Breast epithelium (tissue), 4 donors: ENCODE data around the gene GATA6. TPM values are rescaled to one million over a fixed set of nuclear protein-coding genes. Genes with fewer than 3 reads are reported as not detected.

ENCODE experiments used
- DNase-seq, 2 donors: peaks; one replicate each; pipeline ENCODE4 v3.0.0-alpha.2; 2019; ENCODE audit warnings: low spot score in 2 of 2
- H3K27ac ChIP-seq, 2 donors: fragments of 200-600 bp; sonication (generic) in 1 of 2; one replicate each; pipeline ENCODE4 v1.5.1; 2016 to 2019; ENCODE audit warnings: mild to moderate bottlenecking in 1 of 2
- H3K27me3 ChIP-seq, 2 donors: fragments of 200-600 bp; sonication (generic) in 1 of 2; one replicate each; pipeline versions ENCODE4 v1.5.1 to v1.6.0; 2017 to 2019; ENCODE audit warnings: control low read depth in 1 of 2, mild to moderate bottlenecking in 1 of 2
- H3K36me3 ChIP-seq: fragments of 200-600 bp; one replicate; pipeline ENCODE4 v1.5.1; 2019
- H3K4me1 ChIP-seq, 2 donors: fragments of 200-600 bp; sonication (generic); one replicate each; pipeline ENCODE4 v1.5.1; 2016 to 2019; ENCODE audit warnings: control low read depth in 1 of 2
- H3K4me3 ChIP-seq, 3 donors: fragments of 200-600 bp; sonication (generic); 1 replicate in 2 of 3; 2 replicates in 1 of 3; pipeline ENCODE4 v1.5.1; 2016 to 2019; ENCODE audit warnings: mild to moderate bottlenecking in 3 of 3, moderate library complexity in 2 of 3
- H3K9me3 ChIP-seq, 2 donors: fragments of 200-600 bp; sonication (generic) in 1 of 2; one replicate each; pipeline ENCODE4 v1.5.1; 2016 to 2019; ENCODE audit warnings: control low read depth in 1 of 2
- CTCF ChIP-seq, 3 donors: fragments of 450-650 bp; IDR thresholded peaks; one replicate each; pipeline ENCODE4 v1.5.1; 2016 to 2017; ENCODE audit warnings: antibody characterized with exemption in 3 of 3, mild to moderate bottlenecking in 3 of 3, moderate library complexity in 3 of 3
- POLR2A ChIP-seq: fragments of 450-650 bp; IDR thresholded peaks from one replicate; pipeline ENCODE4 v1.6.1; 2016; ENCODE audit warnings: antibody characterized with exemption, mild to moderate bottlenecking, moderate library complexity
- POLR2AphosphoS5 ChIP-seq, 3 donors: sonication (generic); formaldehyde crosslinking; IDR thresholded peaks; one replicate each; pipeline ENCODE4 v1.6.1; 2017; ENCODE audit warnings: antibody characterized with exemption in 3 of 3
- intact Hi-C: fragments of 100-400 bp; cut with DNase I; formaldehyde crosslinking; loops from one replicate; pipeline ENCODE4 v1.15.1; 2023; ENCODE audit warnings: low total_unique reads
- total RNA-seq, 3 donors: library from RNA; depleted of rRNA; stranded (reverse); fragments of >200 nt; gene quantifications; one replicate each; pipeline ENCODE4 v1.1.0, GENCODE V29; 2016

The GATA6 gene
- total RNA-seq, 3 donors from 2014 or later: 3.0 to 11.1 (median 11.0) TPM

DNA sequence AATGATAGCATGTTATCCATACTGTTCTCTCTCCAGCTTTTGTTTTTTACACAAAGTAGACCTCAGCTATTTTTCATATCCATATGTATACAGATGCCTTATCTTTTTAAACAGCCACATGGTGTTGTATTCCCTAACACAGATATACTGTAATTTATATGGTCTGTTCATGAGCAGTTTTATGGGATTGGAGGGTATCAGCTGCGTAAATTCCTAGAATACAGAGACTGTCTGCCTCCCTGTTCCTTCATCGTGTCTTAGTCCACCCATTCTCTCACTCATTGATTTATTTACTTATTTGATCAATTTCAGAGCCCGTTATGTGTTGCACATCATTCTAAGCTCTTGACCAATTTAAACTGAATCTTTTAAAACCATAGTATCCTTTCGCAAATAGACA lies 80.6 kb downstream of the GATA6 start:
- Histone ChIP-seq H3K4me3 (no peak overlapping the region), H3K27ac (peak overlapping the region in 1 of 2 donors; percentile 19), H3K27me3 (no peaks in the 10 kb centered on the region), H3K36me3 (no peaks in the 10 kb centered on the region), H3K9me3 (no peaks in the 10 kb centered on the region), H3K4me1 (no peaks in the 10 kb centered on the region)
- intact Hi-C loops: no loop called here
- TF ChIP-seq POLR2A (no peak), CTCF (IDR thresholded peaks at IDR 0.05) (no peak), POLR2AphosphoS5 (IDR thresholded peaks at IDR 0.05) (no peak)
- no peak for DNase-seq

DNA sequence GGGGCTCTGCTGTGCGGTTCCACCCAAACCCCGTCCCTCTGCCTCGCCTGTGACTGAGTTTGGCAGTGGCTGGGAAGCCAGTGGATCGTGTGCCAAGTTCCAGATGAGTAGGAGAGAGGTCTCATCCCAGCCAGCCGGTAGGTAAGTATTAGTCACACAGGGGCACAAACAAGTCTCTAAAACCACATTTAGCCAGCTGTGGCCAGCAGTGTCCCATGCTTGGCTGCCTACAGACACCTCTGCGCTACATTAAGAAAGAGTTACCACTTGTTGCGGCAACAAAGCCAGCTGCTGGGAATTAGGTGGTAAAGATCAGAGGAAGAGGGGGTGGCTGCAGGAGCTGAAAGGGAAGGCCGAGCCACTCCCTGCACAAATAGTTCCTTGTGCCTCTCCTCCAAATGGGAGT lies 81.2 kb downstream of the GATA6 start:
- H3K9me3 ChIP-seq: no peaks in the 10 kb centered on the region
- peak in 1 of 2 donors; percentile 71 for DNase-seq
- H3K4me3 ChIP-seq: no peak overlapping the region
- peak overlapping the region; percentile 12 to 19 for H3K27ac ChIP-seq
- intact Hi-C loops: no loop called here
- H3K4me1 ChIP-seq: no peaks in the 10 kb centered on the region
- no peaks in the 10 kb centered on the region for H3K36me3 ChIP-seq
- H3K27me3 ChIP-seq: no peaks in the 10 kb centered on the region
- no peak for TF ChIP-seq CTCF (IDR thresholded peaks at IDR 0.05)
- peak in 1 of 3 donors; percentile 47 for TF ChIP-seq POLR2AphosphoS5 (IDR thresholded peaks at IDR 0.05)
- TF ChIP-seq POLR2A: no peak

Other genes starting within 250 kb of the GATA6 start
- not detected for gene CTAGE1, start 248.3 kb downstream of the GATA6 start, total RNA-seq